GM13976 (cell line): Measurements from ENCODE around the gene DUSP22.

Experiments used
- DNase-seq: peaks from one replicate; pipeline ENCODE4 v3.0.0; 2012; ENCODE audit warnings: low spot score
- CTCF ChIP-seq: IDR thresholded peaks from 2 replicates; pipeline ENCODE4 v1.5.1; 2012; ENCODE audit warnings: borderline replicate concordance, mild to moderate bottlenecking; ENCODE audit not compliant: insufficient read depth; ENCODE audit errors: extremely low read depth, missing control alignments, control extremely low read depth
- in situ Hi-C: fragments of 300-500 bp; cut with MboI; formaldehyde crosslinking; loops from one replicate; pipeline ENCODE4 v1.12.0; 2022; ENCODE audit warnings: low sequenced_read_pairs, mixed read lengths, inconsistent platforms; ENCODE audit not compliant: unreplicated experiment

DUSP22 gene

DNA sequence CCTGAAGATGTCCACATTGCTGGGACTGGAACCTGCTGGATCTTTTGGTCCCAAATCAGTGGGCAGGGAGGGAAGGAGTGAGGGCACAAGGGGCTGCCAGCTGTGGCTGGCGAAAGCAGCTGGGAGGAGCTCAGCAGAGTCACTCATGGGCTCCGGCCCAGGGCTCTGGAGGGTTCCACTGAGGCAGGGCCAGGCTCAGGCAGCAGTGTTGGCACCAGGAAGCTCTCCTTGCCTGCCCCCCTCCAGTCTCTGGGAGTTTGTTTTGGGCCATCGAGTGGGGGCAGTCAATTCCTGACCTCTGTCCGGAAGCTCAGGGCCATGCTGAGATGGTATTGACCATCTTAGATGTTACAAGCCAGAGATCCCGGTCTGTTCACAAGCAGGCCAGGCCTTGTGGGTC, 60.2 kb downstream of the DUSP22 start:
- in situ Hi-C loops, result no loop called here
- no peak for TF ChIP-seq CTCF
- DNase-seq, result no peak

DNA sequence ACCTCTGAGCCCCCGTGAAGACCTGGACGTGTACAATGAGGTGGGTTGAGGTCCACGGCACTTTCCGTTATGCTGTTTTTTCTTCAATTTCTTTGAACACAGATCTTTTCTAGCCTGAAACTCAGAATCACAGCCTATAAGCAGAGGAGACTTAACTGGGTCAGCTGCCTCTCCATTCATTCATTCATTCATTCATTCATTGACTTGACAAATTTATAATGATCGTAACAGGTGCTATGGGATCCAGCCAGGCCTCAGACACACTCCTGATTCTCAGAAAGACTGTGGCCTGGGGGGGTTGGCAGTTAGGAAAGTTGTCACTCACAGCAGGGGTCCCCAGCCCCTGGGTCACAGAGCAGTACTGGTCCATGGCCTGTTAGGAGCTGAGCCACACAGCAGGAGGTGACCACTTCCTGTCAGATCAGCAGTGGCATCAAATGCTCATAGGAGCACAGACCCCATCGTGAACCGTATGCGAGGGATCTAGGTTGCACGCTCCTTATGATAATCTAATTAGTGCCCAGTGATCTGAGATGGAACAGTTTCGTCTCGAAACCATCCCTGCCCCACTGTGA, 60.7 kb downstream of the DUSP22 start:
- no peak for TF ChIP-seq CTCF
- in situ Hi-C loops, result no loop called here
- no peak for DNase-seq

GRCh38 chr6:353642-354614, 61.6 kb downstream of the DUSP22 start:
- DNase-seq, result no peak
- no peak for TF ChIP-seq CTCF
- in situ Hi-C loops, result no loop called here

DNA sequence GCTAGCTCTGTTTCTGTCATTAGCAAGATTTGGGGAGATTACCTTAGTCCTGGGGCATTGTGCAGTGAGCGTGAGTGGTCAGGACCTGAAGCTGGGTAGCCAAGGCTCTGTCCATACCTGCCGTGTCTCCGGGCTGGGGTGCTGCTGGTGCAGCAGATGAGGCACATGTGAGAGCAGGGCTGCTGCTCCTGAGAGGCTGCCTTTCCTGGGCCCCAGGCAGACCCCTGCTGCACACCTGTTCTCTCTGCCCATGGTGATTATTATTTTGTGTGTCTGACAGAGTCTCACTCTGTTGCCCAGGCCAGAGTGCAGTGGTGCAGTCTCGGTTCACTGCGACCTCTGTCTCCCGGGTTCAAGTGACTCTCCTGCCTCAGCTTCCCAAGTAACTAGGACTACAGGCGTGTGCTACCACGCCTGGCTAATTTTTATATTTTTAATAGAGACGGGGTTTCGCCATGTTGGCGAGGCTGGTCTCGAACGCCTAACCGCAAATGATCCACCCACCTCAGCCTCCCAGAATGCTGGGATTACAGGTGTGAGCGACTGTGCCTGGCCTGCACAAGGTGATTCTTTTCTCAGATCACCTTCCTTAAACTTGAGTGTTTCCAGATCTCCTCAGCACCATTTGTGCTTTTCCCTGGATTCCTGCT, 62.5 kb downstream of the DUSP22 start:
- in situ Hi-C loops, result no loop called here
- DNase-seq, result no peak
- TF ChIP-seq CTCF, result no peak

DNA sequence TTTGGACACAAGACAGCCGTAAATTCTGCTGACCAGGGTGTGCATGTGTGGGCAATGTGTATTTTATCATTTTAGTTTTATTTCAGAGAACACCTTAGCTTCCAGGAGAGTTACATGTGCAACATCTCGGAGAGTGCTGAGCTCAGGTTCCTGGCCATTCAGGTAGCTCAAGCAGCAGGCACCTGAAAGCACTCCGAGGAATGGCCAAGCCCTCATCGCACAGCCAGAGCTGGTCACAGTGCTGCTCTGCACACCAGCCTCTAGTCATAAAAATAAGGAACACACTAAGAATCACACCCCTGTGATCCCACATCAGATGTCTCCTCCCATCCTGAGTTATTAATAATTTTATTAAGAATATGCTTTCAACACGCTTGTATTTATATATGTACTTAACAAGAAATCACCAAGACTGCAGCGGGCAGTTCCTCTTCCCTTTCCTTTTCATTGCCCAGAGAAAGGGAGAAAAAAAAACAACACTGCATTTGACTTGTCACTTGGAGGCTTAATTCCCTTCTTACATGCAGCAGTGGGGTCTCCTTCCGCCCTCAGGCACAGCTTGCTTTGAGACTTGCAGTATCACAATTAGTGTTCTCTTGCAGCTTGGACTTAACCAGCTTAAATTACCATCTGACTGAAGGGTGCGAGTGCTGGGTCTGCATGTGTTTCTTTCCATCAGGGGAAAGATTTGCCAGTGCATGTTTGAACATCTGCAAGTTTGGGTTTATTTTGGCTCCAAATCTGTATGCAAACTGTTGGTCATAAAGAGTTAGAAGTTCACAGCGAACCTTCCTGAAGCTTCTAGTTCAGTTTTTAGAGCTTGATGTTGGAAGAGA, 63.3 kb downstream of the DUSP22 start:
- DNase-seq, result no peak
- TF ChIP-seq CTCF, result no peak
- in situ Hi-C loops, result no loop called here

GRCh38 chr6:356828-357251, 64.6 kb downstream of the DUSP22 start:
- in situ Hi-C loops, result no loop called here
- no peak for TF ChIP-seq CTCF
- peak; percentile 89 for DNase-seq
